NCI-H1092 treated with DMSO at 0.1 percent for 48 hours (cell line): Measurements from ENCODE around the gene GNA12.

Source experiments
- DNase-seq: peaks from one replicate; lab custom pipeline; 2025; lab: John Stamatoyannopoulos, UW

GNA12 gene

DNA sequence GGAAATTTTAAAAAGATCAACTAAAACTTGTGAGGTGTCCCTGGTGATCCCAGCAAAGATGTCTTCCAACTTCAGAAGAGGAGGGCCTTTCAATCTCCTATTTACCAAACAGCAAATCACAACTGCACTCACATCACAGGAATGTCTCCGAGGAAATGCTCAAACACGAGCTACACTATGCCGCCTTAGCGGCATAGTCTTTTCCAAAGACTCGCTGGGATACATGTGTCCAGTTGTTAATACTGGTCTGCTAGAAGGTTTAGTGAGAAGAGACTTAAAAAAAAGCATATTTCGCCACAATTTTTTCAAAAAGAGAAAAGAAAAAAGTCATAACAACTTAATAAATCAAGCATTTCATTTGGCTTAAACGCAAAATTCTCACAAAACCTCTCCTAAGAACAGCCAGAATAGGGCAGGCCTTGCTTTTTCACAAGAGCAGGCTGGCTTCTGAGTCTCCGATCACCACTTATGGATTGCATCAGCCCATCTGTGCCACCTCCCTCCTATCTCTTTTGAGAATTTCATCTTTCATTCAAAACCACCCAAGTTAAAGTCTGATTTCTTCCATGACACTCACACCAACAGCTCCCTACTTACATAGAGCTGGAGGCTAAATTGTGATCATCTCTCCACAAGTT is 66.1 kb downstream of the GNA12 start:
- DNase-seq: no peak

GRCh38 chr7:2776401-2776800 is 67.7 kb downstream of the GNA12 start:
- DNase-seq: no peak

DNA sequence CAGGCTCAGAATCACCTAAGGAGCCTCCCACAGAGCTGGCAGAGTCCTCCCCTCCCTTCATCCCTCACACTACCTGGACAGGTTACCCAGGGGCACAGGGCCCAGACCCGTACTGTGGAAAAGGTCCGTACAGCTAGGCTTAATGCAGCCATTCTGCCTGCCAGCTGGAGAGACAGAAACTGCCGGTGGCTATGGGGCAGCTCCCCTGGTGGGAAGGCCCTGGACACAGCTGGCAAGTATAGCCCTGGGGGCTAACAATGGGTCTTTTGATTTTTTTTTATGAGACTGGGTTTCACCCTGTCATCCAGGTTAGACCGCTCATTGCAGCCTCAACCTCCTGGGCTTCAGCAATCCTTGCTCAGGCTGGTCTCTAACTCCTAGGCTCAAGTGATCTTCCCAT is 68.3 kb downstream of the GNA12 start:
- no peak for DNase-seq

GRCh38 chr7:2775376-2775775 is 68.7 kb downstream of the GNA12 start:
- no peak for DNase-seq

DNA sequence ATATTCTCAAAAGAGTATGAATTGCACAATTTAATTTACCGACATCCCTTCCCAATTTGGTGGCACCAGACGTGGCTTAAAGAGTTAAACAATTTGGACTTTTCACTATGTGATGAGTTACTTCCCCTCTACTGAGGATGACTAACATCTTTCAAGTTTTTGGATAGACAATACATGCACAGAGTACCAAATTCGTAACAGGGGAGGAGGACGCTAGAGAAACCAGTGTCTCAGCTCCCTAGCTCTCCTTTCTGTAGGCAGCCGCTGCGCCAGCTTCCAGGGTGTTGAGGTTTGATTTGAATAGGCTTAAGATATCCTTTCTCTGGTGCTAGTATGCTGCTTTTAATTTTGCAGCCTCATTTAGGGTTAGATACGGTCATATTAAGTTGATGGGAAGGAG is 69.2 kb downstream of the GNA12 start:
- DNase-seq: no peak

- no peak for DNase-seq
Observed at GRCh38 chr7:2774280-2774679, 69.8 kb downstream of the GNA12 start.

DNA sequence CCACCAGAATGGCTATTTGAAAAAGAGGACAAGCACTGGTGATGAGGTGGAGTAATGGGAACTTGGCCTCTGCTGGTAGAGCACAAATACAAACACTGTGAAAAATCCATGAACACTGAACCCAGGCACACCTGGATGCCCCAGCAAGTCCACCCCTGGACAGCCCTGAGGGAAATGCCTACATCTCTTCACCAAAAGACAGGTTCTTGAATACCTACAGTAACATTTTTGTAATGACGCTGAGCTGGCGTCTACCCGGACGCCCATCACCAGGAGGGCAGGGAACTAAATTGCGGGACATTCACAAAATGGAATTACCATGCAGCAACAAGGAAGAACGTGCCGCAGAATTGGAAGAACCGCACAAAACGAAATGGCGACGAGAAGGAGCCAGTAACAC is 70.5 kb downstream of the GNA12 start:
- DNase-seq: no peak

GRCh38 chr7:2771274-2771731 is 72.8 kb downstream of the GNA12 start:
- DNase-seq: no peak

DNA sequence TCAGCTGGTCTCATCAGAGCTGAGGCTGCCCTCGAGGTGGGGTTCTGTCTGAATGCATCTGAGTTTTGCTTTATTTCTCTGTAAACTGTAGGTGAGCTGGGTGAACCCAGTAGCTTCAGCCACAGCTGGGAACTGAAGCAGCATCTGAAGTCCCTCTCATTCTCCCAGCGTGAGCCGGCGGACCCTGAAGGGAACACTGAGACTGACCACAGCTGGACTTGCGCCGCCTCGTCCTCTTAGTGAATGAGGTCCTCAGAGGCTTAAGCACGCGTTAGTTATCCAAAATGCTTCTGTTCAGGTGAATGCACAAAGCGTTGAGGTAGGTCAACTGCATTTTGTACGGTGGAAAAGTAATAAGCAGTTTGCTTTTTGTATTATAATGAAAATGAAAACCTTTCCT is 79.5 kb downstream of the GNA12 start:
- no peak for DNase-seq

DNA sequence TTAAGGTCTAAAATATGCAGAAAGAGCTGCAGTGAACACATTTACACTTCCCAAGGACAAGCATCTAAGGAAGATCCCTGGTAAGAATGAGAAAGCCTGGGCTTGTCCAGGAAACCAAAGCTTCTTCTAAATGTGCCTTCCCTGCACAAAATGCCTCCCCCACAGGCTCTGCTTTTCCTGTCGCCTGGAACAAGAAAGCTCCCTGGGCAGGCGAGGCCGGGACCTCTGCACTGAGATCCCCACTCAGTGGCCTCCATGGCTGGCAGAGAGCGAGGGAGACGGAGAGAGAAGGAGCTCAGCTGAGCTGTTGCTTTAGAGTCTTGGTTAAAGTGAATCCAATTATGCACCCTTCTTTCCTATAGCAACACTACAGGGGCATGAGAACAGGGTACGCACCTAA is 80.5 kb downstream of the GNA12 start:
- DNase-seq: no peak

DNA sequence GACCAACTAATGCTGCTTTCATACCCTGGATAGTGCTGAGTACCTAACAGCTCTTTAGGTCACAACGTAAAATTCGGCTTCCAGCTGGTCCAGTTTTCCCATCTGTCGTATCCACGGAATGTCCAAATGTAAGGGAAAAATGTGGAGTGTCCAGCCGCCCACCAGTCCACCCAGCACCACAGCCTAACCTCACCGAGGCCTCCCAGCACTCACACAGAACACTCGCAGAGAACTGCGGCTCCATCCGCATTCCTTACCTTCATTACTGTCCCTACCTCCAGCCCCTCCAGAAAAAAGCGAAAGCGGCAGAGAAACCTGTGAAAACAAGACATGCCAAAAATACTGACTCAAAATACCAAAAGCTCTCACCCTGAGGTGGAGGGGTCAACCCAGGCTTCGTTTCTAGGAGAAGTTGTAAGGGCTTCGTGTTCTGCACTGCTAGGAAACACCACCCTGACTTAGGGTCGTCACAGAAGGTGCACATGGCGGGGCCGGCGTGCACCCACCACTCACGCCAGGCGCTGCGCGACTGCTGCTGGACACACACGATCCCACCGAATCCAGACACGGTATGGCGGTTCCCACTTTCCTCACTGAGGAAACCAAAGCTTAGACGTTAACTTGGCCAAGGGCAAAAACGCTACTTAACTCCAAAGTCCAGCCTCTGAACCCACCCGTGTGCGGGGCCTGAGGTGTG is 82.2 kb downstream of the GNA12 start:
- no peak for DNase-seq

DNA sequence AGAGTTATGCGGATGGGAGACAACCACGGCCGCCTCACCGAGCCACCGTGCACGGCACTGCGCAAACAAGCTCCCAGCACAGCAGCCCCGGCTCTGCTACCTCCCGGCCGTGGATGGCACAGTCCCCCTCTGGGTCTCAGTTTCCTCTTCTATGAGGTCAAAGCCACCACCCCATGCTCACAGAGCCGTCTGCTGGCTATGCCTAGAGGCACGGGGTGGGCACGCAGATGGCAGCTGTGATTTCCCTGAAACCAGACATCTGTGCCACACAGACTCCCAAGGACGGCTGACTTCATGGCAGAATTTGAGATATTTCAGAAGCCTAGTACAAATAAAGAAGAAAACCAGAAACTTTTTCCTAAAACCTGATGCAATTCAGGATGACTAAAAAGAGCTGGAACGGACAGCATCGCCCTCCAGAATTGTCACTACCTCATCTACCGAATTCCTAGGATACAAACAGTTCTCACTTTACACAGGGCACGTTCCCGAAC is 82.9 kb downstream of the GNA12 start:
- no peak for DNase-seq

DNA sequence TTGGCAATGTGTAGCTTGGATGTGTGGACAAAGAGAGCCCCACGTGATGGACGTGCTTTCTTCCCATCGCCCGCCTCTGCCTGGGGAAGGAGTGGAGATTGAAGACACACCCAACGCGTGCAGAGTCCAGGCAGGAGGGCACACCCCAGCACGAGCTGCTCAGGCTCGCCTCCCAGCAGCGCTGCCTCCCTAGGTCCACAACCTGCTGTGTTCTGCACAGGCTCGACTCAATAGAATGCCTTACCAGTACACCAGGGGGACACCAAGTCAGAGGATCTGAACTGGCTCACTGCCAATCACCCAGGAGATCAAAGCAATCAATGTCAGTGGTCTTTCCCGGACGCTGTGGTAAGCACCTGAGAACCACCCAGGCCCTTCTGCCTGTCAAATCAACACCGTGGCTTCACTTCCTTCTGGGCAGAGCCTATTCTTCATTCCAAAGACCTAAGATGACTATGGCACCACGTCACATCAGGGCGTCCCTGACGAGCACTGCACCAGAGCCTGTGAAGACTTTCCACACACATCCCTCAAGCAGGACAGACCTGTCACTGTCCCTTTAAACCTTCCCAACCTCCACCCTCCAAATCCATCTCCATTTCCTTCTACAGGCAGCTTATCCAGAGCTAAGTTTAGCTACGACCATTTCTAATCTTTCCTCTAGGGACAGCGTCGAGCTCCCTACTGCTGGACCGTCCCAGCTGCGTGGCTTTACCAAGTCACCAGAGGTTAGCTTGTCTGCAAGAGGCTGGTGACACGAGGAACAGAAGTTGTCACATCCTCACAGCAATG is 83.8 kb downstream of the GNA12 start:
- peak; percentile 77 for DNase-seq

GRCh38 chr7:2759736-2760097 is 84.4 kb downstream of the GNA12 start:
- DNase-seq: peak; percentile 77

- DNase-seq: no peak
Observed at GRCh38 chr7:2758673-2759616, 85.2 kb downstream of the GNA12 start.

GRCh38 chr7:2757904-2758672 is 86.0 kb downstream of the GNA12 start:
- DNase-seq: peak; percentile 33

DNA sequence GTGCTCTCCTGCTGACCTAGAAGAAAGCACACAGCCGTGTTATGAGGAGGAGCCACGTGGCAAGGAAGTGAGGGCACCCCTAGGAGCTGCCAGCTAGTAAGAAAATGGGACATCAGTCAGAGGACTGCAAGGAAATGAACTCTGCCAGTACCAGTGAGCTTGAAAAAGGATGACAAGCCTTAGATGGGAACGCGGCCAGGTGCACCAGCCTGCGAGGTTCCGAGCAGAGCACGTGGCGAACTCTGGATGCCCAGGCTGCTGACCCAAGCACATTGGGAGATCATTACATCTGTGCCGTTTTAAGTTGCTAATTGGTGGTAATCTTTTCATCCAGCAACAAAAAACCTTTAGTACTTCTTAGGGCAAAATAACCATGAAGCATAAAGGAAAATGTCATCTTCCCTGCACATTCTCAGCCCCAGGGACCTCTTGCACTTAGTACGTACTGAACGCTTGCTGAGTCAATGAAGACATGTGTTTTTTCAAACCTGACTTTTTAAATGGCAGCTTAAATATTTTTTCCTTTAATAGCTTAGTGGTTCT is 86.7 kb downstream of the GNA12 start:
- peak; percentile 20 for DNase-seq

DNA sequence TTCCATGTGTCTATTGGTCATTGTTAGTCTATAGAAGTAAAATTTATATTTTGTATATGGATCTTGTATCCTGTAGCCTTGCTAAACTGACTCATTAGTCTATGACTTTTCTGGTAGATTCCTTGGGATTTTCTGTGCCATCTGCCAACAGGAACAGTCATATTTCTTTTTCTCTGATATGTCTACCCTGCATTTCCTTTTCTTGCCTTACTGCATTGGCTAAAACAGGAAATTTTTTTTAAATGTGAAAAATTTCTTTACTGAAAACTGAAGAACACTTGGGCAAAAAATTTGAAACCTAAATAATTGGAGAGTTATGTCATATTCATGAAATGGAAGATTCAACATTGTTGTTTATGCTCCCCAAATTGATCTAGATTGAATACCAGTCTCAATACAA is 88.6 kb downstream of the GNA12 start:
- DNase-seq: no peak

DNA sequence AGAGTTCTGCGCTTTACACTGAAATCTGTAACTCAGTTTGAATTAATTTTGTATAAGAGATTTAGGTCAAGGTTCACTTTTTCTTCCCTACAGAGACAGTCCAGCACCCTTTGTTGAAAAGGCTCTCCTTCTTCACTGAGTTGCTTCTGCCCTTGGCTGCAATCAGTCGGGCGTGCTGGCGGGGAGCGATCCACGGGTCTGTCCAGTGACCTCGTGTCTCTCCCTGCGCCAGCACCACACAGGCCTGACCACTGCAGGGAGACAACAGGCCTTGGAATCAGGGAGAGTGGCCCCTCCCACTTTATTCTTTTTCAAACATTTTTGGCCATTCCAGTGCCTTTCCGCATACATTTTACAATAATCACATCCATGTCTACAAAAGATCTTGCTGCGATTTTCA is 89.2 kb downstream of the GNA12 start:
- DNase-seq: no peak

DNA sequence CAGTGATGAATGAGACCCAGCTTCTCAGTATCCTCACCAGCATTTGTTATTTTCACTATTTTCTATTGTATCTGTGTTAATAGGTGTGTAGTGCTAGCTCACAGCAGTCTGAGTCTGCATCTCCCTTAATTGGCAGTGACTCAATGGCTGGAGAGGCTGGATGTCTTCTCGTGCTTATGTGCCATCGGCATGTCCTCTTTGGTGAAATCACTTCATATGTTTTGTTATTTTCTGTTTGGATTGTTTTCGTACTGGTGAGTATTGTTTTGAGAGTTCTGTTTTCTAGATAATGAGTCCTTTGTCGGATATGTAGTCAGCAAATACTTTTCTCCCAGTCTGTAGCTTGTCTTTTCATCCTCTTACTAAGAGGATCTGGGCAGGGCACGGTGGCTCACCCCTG is 90.0 kb downstream of the GNA12 start:
- DNase-seq: no peak

DNA sequence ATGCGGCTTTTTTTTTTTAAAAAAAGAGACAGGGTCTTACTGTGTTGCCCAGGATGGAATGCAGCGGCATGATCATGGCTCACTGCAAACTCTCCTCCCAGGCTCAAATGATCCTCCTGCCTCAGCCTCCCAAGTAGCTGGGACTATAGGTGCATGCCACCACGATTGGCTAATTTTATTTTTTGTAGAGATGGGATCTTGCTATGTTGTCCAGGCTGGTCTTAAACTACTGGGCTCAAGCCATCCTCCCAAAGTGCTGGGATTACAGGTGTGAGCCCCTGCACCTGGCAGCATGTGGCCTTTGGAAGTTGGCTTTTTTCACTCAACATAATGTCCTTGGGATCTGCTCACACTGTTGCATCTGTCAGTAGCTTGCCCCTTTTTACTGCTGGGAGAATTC is 91.0 kb downstream of the GNA12 start:
- DNase-seq: no peak
